ENCODE measurements around the gene NOS1.
"Not testable (repeated sequence)": the region's sequence is repeated elsewhere in the genome, so short reads cannot be mapped to it uniquely, and the experiment has no call there.

The NOS1 gene

DNA sequence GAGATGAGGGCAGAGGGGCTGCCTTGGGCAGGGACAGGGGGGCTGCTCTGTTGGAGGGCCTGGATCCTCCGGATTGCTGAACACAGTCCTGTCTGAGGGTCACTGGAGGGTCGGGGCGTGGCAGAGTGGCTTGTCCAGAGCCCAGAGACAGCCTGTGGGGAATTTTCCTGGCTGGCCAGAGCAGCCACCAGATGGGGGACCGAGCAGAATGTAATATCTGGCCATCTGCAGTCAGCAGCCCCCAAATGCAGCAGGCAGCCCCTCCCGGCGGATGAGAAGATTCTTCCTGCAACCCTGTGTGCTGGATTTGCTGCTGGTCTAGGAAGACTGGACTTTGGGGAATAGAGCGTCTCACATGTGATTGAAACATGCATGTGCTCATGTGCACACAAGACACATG, 23.3 kb upstream of the NOS1 start:
- TF ChIP-seq, protein P1, sequence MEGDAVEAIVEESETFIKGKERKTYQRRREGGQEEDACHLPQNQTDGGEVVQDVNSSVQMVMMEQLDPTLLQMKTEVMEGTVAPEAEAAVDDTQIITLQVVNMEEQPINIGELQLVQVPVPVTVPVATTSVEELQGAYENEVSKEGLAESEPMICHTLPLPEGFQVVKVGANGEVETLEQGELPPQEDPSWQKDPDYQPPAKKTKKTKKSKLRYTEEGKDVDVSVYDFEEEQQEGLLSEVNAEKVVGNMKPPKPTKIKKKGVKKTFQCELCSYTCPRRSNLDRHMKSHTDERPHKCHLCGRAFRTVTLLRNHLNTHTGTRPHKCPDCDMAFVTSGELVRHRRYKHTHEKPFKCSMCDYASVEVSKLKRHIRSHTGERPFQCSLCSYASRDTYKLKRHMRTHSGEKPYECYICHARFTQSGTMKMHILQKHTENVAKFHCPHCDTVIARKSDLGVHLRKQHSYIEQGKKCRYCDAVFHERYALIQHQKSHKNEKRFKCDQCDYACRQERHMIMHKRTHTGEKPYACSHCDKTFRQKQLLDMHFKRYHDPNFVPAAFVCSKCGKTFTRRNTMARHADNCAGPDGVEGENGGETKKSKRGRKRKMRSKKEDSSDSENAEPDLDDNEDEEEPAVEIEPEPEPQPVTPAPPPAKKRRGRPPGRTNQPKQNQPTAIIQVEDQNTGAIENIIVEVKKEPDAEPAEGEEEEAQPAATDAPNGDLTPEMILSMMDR (IDR thresholded peaks at IDR 0.05): no peak
- TF ChIP-seq ZFX (IDR thresholded peaks at IDR 0.05; ENCODE audit: borderline replicate concordance): no peak
- H3K27ac ChIP-seq: no peak overlapping the region

DNA sequence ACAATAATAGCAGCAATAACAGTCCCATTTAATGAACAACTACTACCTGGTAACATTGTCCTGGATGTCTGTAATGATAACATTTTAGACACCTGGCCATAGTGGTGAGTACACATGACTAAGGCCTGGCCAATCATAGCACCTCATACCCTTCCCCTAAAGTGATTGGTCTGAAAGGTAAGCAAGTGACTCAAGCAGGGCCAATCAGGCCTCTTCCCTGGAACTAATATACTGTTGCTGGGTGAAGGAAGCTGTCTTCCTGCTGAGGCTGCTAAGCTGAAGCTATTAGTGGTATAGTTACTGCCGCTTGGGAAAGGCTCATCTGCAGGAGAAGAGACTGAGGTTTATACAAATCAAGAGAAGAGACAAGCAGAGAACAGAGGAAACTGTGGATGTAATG, 18.7 kb upstream of the NOS1 start:
- no peak overlapping the region for H3K27ac ChIP-seq
- TF ChIP-seq, protein P1 (IDR thresholded peaks at IDR 0.05): no peak
- TF ChIP-seq ZFX (IDR thresholded peaks at IDR 0.05; ENCODE audit: borderline replicate concordance): no peak

DNA sequence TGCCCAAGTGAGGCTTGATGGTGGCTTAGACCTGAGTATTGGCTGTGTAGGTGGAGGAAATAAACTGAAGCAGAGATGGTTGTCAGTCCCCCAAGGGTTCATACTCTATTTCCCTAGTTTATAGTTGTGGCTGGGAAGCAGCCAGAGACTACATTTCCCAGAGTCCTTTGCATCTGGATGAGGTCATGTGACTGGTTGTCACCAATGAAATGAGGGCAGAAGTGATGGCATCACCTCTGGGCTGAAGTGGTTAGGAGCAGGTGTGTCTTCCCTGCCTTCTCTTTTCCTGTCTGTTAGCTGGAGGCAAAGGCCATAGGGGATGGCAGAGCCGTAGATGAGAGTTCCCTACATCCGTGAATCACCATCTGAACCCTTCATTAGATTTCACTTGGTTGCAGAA, 16.3 kb upstream of the NOS1 start:
- TF ChIP-seq ZFX (IDR thresholded peaks at IDR 0.05; ENCODE audit: borderline replicate concordance): no peak
- TF ChIP-seq, protein P1 (IDR thresholded peaks at IDR 0.05): no peak
- no peak overlapping the region for H3K27ac ChIP-seq

DNA sequence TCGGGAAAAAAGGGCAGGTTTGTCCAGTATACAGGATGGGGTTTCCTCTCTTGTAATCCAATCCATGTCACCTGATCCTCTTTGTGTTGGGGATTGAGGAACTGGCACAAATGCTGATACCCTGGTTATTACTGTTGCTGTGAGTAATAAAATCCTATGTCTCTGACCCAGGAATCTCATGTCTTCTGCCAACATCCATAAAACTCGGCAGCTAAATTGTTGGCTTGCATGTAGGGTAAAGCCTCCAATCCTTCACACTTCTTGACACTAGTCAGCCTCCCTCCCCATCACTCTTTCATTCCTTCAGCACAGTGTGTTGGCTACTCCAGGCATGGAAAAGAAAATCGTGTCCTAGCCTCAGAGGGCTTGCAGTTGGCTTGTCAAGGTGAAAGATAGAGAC, 9.2 kb upstream of the NOS1 start:
- H3K27ac ChIP-seq: no peak overlapping the region
- TF ChIP-seq, protein P1 (IDR thresholded peaks at IDR 0.05): no peak
- no peak for TF ChIP-seq ZFX (IDR thresholded peaks at IDR 0.05; ENCODE audit: borderline replicate concordance)

DNA sequence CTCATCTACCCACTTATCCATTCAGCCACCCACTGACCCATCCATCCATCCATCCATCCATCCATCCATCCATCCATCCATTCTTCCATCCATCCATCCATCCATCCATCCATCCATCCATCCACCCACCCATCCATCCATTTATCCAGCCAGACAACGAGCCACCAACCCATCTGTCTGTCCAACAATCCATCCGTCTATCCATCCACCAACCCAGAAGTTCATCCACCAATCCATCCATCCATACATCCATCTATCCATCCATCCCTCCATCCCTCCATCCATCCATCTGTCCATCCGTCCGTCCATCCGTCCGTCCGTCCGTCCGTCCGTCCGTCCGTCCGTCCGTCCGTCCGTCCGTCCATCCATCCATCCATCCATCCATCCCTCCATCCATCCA, 8.6 kb upstream of the NOS1 start:
- not testable (repeated sequence) for H3K27ac ChIP-seq

DNA sequence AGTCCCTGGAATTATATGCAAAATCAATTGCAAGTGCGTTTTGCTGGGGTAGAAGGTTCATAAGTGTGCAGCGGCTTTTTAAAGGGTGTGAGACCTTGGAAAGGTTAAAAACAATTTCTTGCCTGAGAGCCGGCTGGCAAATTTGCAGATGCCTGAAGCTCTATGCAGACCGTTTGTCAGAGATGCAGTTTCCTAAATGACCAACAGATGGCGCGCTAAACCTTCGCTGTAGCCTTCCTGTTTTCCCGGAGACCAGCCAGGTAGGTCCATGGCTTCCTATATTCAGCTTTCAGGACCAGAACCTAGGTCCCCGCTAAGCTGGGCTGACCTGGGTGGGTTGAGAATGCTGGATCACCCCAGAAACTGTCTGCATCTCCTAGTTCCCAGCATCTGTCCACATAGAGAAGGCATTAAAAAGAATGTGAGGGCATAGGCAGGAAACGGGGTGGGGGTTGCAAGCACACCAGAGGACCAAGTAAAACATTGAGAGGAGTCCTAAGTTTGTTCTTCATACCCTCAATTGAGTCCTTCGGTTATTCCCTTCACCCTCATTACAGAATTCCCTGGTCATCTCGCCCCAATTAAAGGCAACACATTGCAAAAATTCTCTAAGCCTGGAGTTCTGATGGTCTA, 5.7 kb upstream of the NOS1 start:
- TF ChIP-seq, protein P1 (IDR thresholded peaks at IDR 0.05): peak; percentile 97
- no peak for TF ChIP-seq ZFX (IDR thresholded peaks at IDR 0.05; ENCODE audit: borderline replicate concordance)
- H3K27ac ChIP-seq: no peak overlapping the region

DNA sequence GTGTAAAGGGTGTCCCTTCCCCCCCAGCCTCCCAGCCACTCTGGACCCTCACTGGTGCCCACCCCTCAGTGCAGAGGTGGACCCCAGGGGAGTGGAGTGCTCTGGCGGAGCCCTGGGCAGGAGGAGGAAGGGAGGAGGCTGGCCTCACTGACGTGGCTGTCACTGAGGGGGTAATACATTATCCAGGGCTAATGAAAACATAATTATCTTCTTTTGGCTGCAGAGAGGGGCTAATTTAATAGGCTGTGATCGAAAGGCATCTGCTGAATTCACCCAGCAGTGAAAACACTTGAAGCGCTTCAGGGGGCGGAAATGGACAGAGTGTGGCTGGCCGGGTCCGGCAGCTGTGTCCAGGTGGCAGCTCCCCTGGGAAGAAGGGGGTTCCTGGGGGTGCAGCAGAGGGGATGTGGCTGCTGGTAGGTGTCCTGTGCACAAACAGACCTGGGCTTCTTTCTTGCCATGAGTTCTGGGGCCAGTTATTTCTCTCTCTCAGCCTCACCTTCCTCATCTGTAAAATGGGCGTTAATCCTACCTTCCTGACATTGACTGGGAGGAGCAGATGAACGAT, 3.7 kb upstream of the NOS1 start:
- TF ChIP-seq, protein P1 (IDR thresholded peaks at IDR 0.05): no peak
- no peak for TF ChIP-seq ZFX (IDR thresholded peaks at IDR 0.05; ENCODE audit: borderline replicate concordance)
- no peak overlapping the region for H3K27ac ChIP-seq

Measured in 22Rv1 (cell line).